HepG2 (cell line): ENCODE measurements around the gene WWP2. TPM values are rescaled to one million over a fixed set of nuclear protein-coding genes. Genes with fewer than 3 reads are reported as not detected.
A peak's percentile ranks its signal among the peaks of the same experiment; 100 is the strongest.

Experiments
- ARID3A ChIP-seq: IDR thresholded peaks from 2 replicates; pipeline ENCODE4 v1.6.1; 2012; ENCODE audit warnings: low read depth, low read length, improper control_type of control experiment
- ELF3 ChIP-seq: IDR thresholded peaks from 2 replicates; pipeline ENCODE4 v1.6.1; 2016; ENCODE audit warnings: missing genetic modification reagents, missing compliant biosample characterization
- ERF ChIP-seq: IDR thresholded peaks from 2 replicates; pipeline ENCODE4 v1.6.1; 2018; ENCODE audit warnings: missing biosample characterization, missing genetic modification reagents
- FOXA1 ChIP-seq, 2 experiments: fragments of 450-650 bp in 1 of 2; sonication (generic) in 1 of 2; formaldehyde crosslinking in 1 of 2; IDR thresholded peaks; 2 replicates each; pipeline versions ENCODE4 v1.4.0 to v1.6.1; 2016 to 2020; ENCODE audit warnings: missing genetic modification reagents in 1 of 2
- GLI4 ChIP-seq: sonication (generic); formaldehyde crosslinking; IDR thresholded peaks from 2 replicates; pipeline ENCODE4 v1.5.1; 2020; ENCODE audit warnings: missing genetic modification reagents, mild to moderate bottlenecking, moderate library complexity, borderline replicate concordance
- GTF3A ChIP-seq: sonication (generic); formaldehyde crosslinking; conservative IDR thresholded peaks from 2 replicates; pipeline ENCODE4 v1.4.0; 2020; ENCODE audit warnings: mild to moderate bottlenecking, missing genetic modification reagents
- HNRNPL ChIP-seq: fragments of 200-400 bp; formaldehyde crosslinking; IDR thresholded peaks from 2 replicates; pipeline ENCODE4 v1.6.1; 2017; ENCODE audit warnings: mild to moderate bottlenecking, low read depth, low read length
- KAT8 ChIP-seq: IDR thresholded peaks from 2 replicates; pipeline ENCODE4 v1.6.1; 2016; ENCODE audit warnings: missing genetic modification reagents, missing compliant biosample characterization
- MAX ChIP-seq: IDR thresholded peaks from 2 replicates; pipeline ENCODE4 v1.6.1; 2012; ENCODE audit warnings: inconsistent platforms
- SALL1 ChIP-seq: sonication (generic); formaldehyde crosslinking; IDR thresholded peaks from 2 replicates; pipeline ENCODE4 v1.8.0; 2022; ENCODE audit warnings: mild to moderate bottlenecking, missing genetic modification reagents
- SAP130 ChIP-seq: IDR thresholded peaks from 2 replicates; pipeline ENCODE4 v1.6.1; 2016; ENCODE audit warnings: low read depth
- SNRNP70 ChIP-seq: fragments of 200-400 bp; formaldehyde crosslinking; IDR thresholded peaks from 2 replicates; pipeline ENCODE4 v1.6.1; 2017; ENCODE audit warnings: mild to moderate bottlenecking, low read depth, low read length, moderate library complexity
- SRF ChIP-seq: IDR thresholded peaks from 2 replicates; pipeline ENCODE4 v1.6.1; 2011; ENCODE audit warnings: mild to moderate bottlenecking, low read depth, low read length, moderate library complexity
- TARDBP ChIP-seq: sonication (generic); formaldehyde crosslinking; IDR thresholded peaks from 2 replicates; pipeline ENCODE4 v1.8.0; 2022; ENCODE audit warnings: mild to moderate bottlenecking, missing genetic modification reagents
- THRA ChIP-seq: sonication (generic); formaldehyde crosslinking; IDR thresholded peaks from 2 replicates; pipeline ENCODE4 v1.4.0; 2020; ENCODE audit warnings: missing genetic modification reagents, borderline replicate concordance
- ZBTB10 ChIP-seq: sonication (generic); formaldehyde crosslinking; IDR thresholded peaks from 2 replicates; pipeline ENCODE4 v1.4.0; 2020; ENCODE audit warnings: missing genetic modification reagents, borderline replicate concordance
- ZBTB33 ChIP-seq: sonication (generic); formaldehyde crosslinking; IDR thresholded peaks from 2 replicates; pipeline ENCODE4 v1.4.0; 2020; ENCODE audit warnings: missing genetic modification reagents
- ZBTB8A ChIP-seq: sonication (generic); formaldehyde crosslinking; IDR thresholded peaks from 2 replicates; pipeline ENCODE4 v1.4.0; 2020; ENCODE audit warnings: mild to moderate bottlenecking, low read depth, missing genetic modification reagents, borderline replicate concordance
- ZFX ChIP-seq: sonication (generic); formaldehyde crosslinking; IDR thresholded peaks from 2 replicates; pipeline ENCODE4 v1.4.0; 2020; ENCODE audit warnings: mild to moderate bottlenecking, low read depth, missing genetic modification reagents, moderate library complexity
- ZNF292 ChIP-seq: sonication (generic); formaldehyde crosslinking; IDR thresholded peaks from 2 replicates; pipeline ENCODE4 v1.8.1; 2022; ENCODE audit warnings: mild to moderate bottlenecking, low read depth, missing genetic modification reagents, borderline replicate concordance
- ZNF772 ChIP-seq: sonication (generic); formaldehyde crosslinking; IDR thresholded peaks from 2 replicates; pipeline ENCODE4 v1.5.0; 2020; ENCODE audit warnings: mild to moderate bottlenecking, missing genetic modification reagents
- polyA plus RNA-seq, 8 experiments: library from polyadenylated mRNA; depleted of rRNA in 3 of 8; stranded (reverse) in 7 of 8; unstranded in 1 of 8; fragments of >200 nt; fragmentation: Illumina TruSeq in 4 of 8; extraction: Trizol in 4 of 8; gene quantifications; 2 replicates each; pipeline versions ENCODE4 v1.2.1 to v1.2.3, GENCODE V29; 2011 to 2016; ENCODE audit warnings: low read depth in 4 of 8, missing spikeins in 1 of 8, mixed read lengths in 1 of 8; ENCODE audit not compliant: insufficient read depth in 1 of 8
- total RNA-seq, 5 experiments: library from RNA; depleted of rRNA; stranded (reverse); fragments of >200 nt; fragmentation: Illumina TruSeq; extraction: Trizol; gene quantifications; 2 replicates each; pipeline ENCODE4 v1.2.3, GENCODE V29; 2016; ENCODE audit warnings: low read depth in 1 of 5

The WWP2 gene
- total and polyA plus RNA-seq, 2 of the 13 experiments (the other 11 are each of a cell fraction or from before 2014, with no cell fraction given): 11.4 to 28.2 TPM

GRCh38 chr16:69839798-69840409 is 77.8 kb downstream of the WWP2 start (continued):
- peak; percentile 99 for TF ChIP-seq ZBTB10 (CRISPR knock-in tag)
- 0 out of 2 replicates have a peak, but pooled peaks have one; percentile 3 for TF ChIP-seq ZFX (CRISPR knock-in tag)
- TF ChIP-seq HNRNPL: peak; percentile 92
- no peak for TF ChIP-seq SRF
- no peak for TF ChIP-seq FOXA1 (IDR thresholded peaks at IDR 0.05)
- peak; percentile 42; the same call in 1 of the 2 replicates for TF ChIP-seq FOXA1 (CRISPR knock-in tag; IDR thresholded peaks at IDR 0.05)
- TF ChIP-seq TARDBP (CRISPR knock-in tag): peak; percentile 50; the same call in 1 of the 2 replicates
- TF ChIP-seq ZNF772 (CRISPR knock-in tag): no peak
- 0 out of 2 replicates have a peak, but pooled peaks have one; percentile 20 for TF ChIP-seq GTF3A (CRISPR knock-in tag)
- no peak for TF ChIP-seq SNRNP70
- peak; percentile 55; the same call in 1 of the 2 replicates for TF ChIP-seq MAX
- TF ChIP-seq ERF (CRISPR knock-in tag): peak; percentile 50; the same call in 1 of the 2 replicates
- TF ChIP-seq ZBTB33 (CRISPR knock-in tag): 0 out of 2 replicates have a peak, but pooled peaks have one; percentile 11
- TF ChIP-seq GLI4 (CRISPR knock-in tag): no peak
- no peak for TF ChIP-seq ARID3A
- TF ChIP-seq ZBTB8A (CRISPR knock-in tag): no peak
- TF ChIP-seq ZNF292: peak; percentile 78; the same call in 1 of the 2 replicates
- peak; percentile 72; the same call in 1 of the 2 replicates for TF ChIP-seq SAP130
- peak; percentile 26; the same call in 1 of the 2 replicates for TF ChIP-seq THRA (CRISPR knock-in tag)
- TF ChIP-seq ELF3: peak; percentile 54
- TF ChIP-seq KAT8 (CRISPR knock-in tag): no peak
- peak; percentile 85 for TF ChIP-seq SALL1
